HepG2 (cell line): ENCODE results near the gene SDK1. TPM values are rescaled to one million over a fixed set of nuclear protein-coding genes. Genes with fewer than 3 reads are reported as not detected.

Experiments
- BHLHE40 ChIP-seq: IDR thresholded peaks from 2 replicates; pipeline ENCODE4 v1.6.1; 2011; ENCODE audit warnings: low read length, improper control_type of control experiment
- DR1 ChIP-seq: sonication (generic); formaldehyde crosslinking; IDR thresholded peaks from 2 replicates; pipeline ENCODE4 v1.8.0; 2021; ENCODE audit warnings: mild to moderate bottlenecking, missing genetic modification reagents, inconsistent platforms
- JUN ChIP-seq: sonication (generic); formaldehyde crosslinking; IDR thresholded peaks from 2 replicates; pipeline ENCODE4 v1.4.0; 2020; ENCODE audit warnings: mild to moderate bottlenecking, missing genetic modification reagents
- NFE2 ChIP-seq: sonication (generic); formaldehyde crosslinking; IDR thresholded peaks from 2 replicates; pipeline ENCODE4 v1.4.0; 2020; ENCODE audit warnings: missing genetic modification reagents
- NR3C1 ChIP-seq: sonication (generic); formaldehyde crosslinking; IDR thresholded peaks from 2 replicates; pipeline ENCODE4 v1.4.0; 2020; ENCODE audit warnings: missing genetic modification reagents
- RFXANK ChIP-seq: IDR thresholded peaks from 2 replicates; pipeline ENCODE4 v1.6.1; 2016
- ZNF496 ChIP-seq: sonication (generic); formaldehyde crosslinking; IDR thresholded peaks from 2 replicates; pipeline ENCODE4 v1.8.1; 2023; ENCODE audit warnings: mild to moderate bottlenecking, moderate library complexity, missing genetic modification reagents; ENCODE audit not compliant: insufficient replicate concordance
- polyA plus RNA-seq, 8 experiments: library from polyadenylated mRNA; depleted of rRNA in 3 of 8; stranded (reverse) in 7 of 8; unstranded in 1 of 8; fragments of >200 nt; fragmentation: Illumina TruSeq in 4 of 8; extraction: Trizol in 4 of 8; gene quantifications; 2 replicates each; pipeline versions ENCODE4 v1.2.1 to v1.2.3, GENCODE V29; 2011 to 2016; ENCODE audit warnings: low read depth in 4 of 8, missing spikeins in 1 of 8, mixed read lengths in 1 of 8; ENCODE audit not compliant: insufficient read depth in 1 of 8
- total RNA-seq, 5 experiments: library from RNA; depleted of rRNA; stranded (reverse); fragments of >200 nt; fragmentation: Illumina TruSeq; extraction: Trizol; gene quantifications; 2 replicates each; pipeline ENCODE4 v1.2.3, GENCODE V29; 2016; ENCODE audit warnings: low read depth in 1 of 5
- TF ChIP-seq, protein P1 (sequence below): IDR thresholded peaks from 2 replicates; pipeline ENCODE4 v1.6.1; 2016; ENCODE audit warnings: missing compliant biosample characterization, missing genetic modification reagents, borderline replicate concordance
- TF ChIP-seq, protein P2 (sequence below): sonication (generic); formaldehyde crosslinking; IDR thresholded peaks from 2 replicates; pipeline ENCODE4 v1.5.1; 2020; ENCODE audit warnings: missing genetic modification reagents, mild to moderate bottlenecking, borderline replicate concordance
- TF ChIP-seq, protein P3 (sequence below): sonication (generic); formaldehyde crosslinking; IDR thresholded peaks from 2 replicates; pipeline ENCODE4 v1.5.1; 2020; ENCODE audit warnings: missing genetic modification reagents, mild to moderate bottlenecking, borderline replicate concordance
- TF ChIP-seq, protein P4 (sequence below): sonication (generic); formaldehyde crosslinking; IDR thresholded peaks from 2 replicates; pipeline ENCODE4 v1.4.0; 2020; ENCODE audit warnings: missing genetic modification reagents, borderline replicate concordance
- TF ChIP-seq, protein P5 (sequence below): sonication (generic); formaldehyde crosslinking; IDR thresholded peaks from 2 replicates; pipeline ENCODE4 v1.5.0; 2020; ENCODE audit warnings: mild to moderate bottlenecking, missing genetic modification reagents
- TF ChIP-seq, protein P6 (sequence below): sonication (generic); formaldehyde crosslinking; IDR thresholded peaks from 2 replicates; pipeline ENCODE4; 2020; ENCODE audit warnings: missing genetic modification reagents, mild to moderate bottlenecking, borderline replicate concordance

Gene SDK1
- total and polyA plus RNA-seq, 2 of the 13 experiments (the other 11 are each of a cell fraction or from before 2014, with no cell fraction given) = 0.35 to 2.4 TPM

DNA sequence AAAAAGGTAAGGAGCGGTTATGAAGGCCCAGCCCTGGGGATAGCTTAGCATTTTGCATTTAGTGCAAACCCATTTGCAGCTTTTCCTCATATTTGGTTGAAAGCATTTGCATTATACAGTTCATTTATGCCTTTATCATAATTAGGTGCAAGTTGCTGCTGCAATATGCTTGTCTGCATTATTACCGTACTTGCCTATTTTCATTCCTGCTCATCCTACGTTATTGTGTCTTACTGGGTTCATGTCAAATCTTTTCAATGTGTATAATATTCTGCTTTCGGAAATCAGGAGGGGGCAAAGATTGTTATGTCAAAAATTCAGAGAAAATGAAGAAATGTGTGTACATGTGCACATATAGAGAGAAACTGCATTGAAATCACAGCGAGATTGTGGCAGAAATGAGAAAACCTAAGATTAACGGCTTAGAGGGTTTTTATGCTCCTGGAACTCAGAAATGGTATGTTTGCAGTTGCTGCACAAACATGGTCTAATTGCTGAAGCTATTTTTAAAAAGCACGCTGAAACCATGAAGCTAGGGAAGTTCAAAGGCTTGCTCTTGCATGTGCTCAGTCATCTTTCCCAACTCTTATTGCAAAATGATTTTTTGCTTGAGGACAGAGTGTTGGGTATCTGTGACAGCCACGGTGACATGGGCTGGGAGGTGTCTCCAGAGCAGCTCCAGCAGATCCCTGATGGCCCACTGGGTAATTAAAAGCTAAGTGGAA, 613.2 kb downstream of the SDK1 start (continued):
- TF ChIP-seq, protein P1, sequence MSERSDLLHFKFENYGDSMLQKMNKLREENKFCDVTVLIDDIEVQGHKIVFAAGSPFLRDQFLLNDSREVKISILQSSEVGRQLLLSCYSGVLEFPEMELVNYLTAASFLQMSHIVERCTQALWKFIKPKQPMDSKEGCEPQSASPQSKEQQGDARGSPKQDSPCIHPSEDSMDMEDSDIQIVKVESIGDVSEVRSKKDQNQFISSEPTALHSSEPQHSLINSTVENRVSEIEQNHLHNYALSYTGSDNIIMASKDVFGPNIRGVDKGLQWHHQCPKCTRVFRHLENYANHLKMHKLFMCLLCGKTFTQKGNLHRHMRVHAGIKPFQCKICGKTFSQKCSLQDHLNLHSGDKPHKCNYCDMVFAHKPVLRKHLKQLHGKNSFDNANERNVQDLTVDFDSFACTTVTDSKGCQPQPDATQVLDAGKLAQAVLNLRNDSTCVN = no peak
- TF ChIP-seq BHLHE40 (0 out of 2 replicates have a peak, but pooled peaks have one; percentile 30), NR3C1 (CRISPR knock-in tag) (no peak), ZNF496 (no peak), RFXANK (CRISPR knock-in tag) (no peak), NFE2 (CRISPR knock-in tag) (no peak), DR1 (CRISPR knock-in tag) (no peak), JUN (CRISPR knock-in tag) (no peak)
- TF ChIP-seq, protein P2, sequence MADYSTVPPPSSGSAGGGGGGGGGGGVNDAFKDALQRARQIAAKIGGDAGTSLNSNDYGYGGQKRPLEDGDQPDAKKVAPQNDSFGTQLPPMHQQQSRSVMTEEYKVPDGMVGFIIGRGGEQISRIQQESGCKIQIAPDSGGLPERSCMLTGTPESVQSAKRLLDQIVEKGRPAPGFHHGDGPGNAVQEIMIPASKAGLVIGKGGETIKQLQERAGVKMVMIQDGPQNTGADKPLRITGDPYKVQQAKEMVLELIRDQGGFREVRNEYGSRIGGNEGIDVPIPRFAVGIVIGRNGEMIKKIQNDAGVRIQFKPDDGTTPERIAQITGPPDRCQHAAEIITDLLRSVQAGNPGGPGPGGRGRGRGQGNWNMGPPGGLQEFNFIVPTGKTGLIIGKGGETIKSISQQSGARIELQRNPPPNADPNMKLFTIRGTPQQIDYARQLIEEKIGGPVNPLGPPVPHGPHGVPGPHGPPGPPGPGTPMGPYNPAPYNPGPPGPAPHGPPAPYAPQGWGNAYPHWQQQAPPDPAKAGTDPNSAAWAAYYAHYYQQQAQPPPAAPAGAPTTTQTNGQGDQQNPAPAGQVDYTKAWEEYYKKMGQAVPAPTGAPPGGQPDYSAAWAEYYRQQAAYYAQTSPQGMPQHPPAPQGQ (CRISPR knock-in tag) = no peak
- TF ChIP-seq, protein P3, sequence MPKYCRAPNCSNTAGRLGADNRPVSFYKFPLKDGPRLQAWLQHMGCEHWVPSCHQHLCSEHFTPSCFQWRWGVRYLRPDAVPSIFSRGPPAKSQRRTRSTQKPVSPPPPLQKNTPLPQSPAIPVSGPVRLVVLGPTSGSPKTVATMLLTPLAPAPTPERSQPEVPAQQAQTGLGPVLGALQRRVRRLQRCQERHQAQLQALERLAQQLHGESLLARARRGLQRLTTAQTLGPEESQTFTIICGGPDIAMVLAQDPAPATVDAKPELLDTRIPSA (CRISPR knock-in tag) = no peak
- TF ChIP-seq, protein P4, sequence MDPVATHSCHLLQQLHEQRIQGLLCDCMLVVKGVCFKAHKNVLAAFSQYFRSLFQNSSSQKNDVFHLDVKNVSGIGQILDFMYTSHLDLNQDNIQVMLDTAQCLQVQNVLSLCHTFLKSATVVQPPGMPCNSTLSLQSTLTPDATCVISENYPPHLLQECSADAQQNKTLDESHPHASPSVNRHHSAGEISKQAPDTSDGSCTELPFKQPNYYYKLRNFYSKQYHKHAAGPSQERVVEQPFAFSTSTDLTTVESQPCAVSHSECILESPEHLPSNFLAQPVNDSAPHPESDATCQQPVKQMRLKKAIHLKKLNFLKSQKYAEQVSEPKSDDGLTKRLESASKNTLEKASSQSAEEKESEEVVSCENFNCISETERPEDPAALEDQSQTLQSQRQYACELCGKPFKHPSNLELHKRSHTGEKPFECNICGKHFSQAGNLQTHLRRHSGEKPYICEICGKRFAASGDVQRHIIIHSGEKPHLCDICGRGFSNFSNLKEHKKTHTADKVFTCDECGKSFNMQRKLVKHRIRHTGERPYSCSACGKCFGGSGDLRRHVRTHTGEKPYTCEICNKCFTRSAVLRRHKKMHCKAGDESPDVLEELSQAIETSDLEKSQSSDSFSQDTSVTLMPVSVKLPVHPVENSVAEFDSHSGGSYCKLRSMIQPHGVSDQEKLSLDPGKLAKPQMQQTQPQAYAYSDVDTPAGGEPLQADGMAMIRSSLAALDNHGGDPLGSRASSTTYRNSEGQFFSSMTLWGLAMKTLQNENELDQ (CRISPR knock-in tag) = no peak
- TF ChIP-seq, protein P5, sequence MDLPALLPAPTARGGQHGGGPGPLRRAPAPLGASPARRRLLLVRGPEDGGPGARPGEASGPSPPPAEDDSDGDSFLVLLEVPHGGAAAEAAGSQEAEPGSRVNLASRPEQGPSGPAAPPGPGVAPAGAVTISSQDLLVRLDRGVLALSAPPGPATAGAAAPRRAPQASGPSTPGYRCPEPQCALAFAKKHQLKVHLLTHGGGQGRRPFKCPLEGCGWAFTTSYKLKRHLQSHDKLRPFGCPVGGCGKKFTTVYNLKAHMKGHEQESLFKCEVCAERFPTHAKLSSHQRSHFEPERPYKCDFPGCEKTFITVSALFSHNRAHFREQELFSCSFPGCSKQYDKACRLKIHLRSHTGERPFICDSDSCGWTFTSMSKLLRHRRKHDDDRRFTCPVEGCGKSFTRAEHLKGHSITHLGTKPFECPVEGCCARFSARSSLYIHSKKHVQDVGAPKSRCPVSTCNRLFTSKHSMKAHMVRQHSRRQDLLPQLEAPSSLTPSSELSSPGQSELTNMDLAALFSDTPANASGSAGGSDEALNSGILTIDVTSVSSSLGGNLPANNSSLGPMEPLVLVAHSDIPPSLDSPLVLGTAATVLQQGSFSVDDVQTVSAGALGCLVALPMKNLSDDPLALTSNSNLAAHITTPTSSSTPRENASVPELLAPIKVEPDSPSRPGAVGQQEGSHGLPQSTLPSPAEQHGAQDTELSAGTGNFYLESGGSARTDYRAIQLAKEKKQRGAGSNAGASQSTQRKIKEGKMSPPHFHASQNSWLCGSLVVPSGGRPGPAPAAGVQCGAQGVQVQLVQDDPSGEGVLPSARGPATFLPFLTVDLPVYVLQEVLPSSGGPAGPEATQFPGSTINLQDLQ (CRISPR knock-in tag) = no peak
- TF ChIP-seq, protein P6, sequence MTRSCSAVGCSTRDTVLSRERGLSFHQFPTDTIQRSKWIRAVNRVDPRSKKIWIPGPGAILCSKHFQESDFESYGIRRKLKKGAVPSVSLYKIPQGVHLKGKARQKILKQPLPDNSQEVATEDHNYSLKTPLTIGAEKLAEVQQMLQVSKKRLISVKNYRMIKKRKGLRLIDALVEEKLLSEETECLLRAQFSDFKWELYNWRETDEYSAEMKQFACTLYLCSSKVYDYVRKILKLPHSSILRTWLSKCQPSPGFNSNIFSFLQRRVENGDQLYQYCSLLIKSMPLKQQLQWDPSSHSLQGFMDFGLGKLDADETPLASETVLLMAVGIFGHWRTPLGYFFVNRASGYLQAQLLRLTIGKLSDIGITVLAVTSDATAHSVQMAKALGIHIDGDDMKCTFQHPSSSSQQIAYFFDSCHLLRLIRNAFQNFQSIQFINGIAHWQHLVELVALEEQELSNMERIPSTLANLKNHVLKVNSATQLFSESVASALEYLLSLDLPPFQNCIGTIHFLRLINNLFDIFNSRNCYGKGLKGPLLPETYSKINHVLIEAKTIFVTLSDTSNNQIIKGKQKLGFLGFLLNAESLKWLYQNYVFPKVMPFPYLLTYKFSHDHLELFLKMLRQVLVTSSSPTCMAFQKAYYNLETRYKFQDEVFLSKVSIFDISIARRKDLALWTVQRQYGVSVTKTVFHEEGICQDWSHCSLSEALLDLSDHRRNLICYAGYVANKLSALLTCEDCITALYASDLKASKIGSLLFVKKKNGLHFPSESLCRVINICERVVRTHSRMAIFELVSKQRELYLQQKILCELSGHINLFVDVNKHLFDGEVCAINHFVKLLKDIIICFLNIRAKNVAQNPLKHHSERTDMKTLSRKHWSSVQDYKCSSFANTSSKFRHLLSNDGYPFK (CRISPR knock-in tag) = no peak
